ENCODE measurements around the gene THAP7.

GRCh38 chr22:20983081-20983771, 18.7 kb downstream of the THAP7 start:
- no peak for TF ChIP-seq ATF1 (CRISPR knock-in tag; IDR thresholded peaks at IDR 0.05)
- no peak for TF ChIP-seq ZNF671 (CRISPR knock-in tag; IDR thresholded peaks at IDR 0.05)
- TF ChIP-seq CTCF (IDR thresholded peaks at IDR 0.05) = no peak

Measured in WTC11 (cell line).